ENCODE results near the gene C1GALT1C1. TPM values are rescaled to one million over a fixed set of nuclear protein-coding genes. Genes with fewer than 3 reads are reported as not detected.

The C1GALT1C1 gene
- total RNA-seq, 1 donor from 2014 or later = 16.2 TPM

GRCh38 chrX:120647127-120647526 is 17.3 kb upstream of the C1GALT1C1 start:
- peaks cover 3% of the 10 kb centered on the region for H3K9me3 Mint-ChIP-seq (ENCODE audit: low read depth)
- no peak overlapping the region for H3K27ac Mint-ChIP-seq (ENCODE audit: unreplicated experiment)
- DNase-seq (ENCODE audit: low spot score) = no peak
- no peak overlapping the region for H3K4me3 Mint-ChIP-seq (ENCODE audit: unreplicated experiment)
- no peaks in the 10 kb centered on the region for H3K36me3 Mint-ChIP-seq (ENCODE audit: low read depth)
- H3K27me3 Mint-ChIP-seq (ENCODE audit: low read depth) = no peaks in the 10 kb centered on the region
- no peak for TF ChIP-seq CTCF (IDR thresholded peaks at IDR 0.05)
- peaks cover 7% of the 10 kb centered on the region for H3K4me1 Mint-ChIP-seq (ENCODE audit: low read depth)

- Mint-ChIP-seq H3K4me1 (ENCODE audit: low read depth) (peaks cover 7% of the 10 kb centered on the region), H3K36me3 (ENCODE audit: low read depth) (no peaks in the 10 kb centered on the region), H3K27ac (ENCODE audit: unreplicated experiment) (no peak overlapping the region), H3K9me3 (ENCODE audit: low read depth) (peaks cover 3% of the 10 kb centered on the region), H3K27me3 (ENCODE audit: low read depth) (no peaks in the 10 kb centered on the region), H3K4me3 (ENCODE audit: unreplicated experiment) (no peak overlapping the region)
- no peak for DNase-seq (ENCODE audit: low spot score)
- no peak for TF ChIP-seq CTCF (IDR thresholded peaks at IDR 0.05)
These were observed 13.0 kb upstream of the C1GALT1C1 start for GRCh38 chrX:120642871-120643270.

GRCh38 chrX:120638619-120639018 is 8.8 kb upstream of the C1GALT1C1 start:
- H3K4me1 Mint-ChIP-seq (ENCODE audit: low read depth) = no peaks in the 10 kb centered on the region
- H3K36me3 Mint-ChIP-seq (ENCODE audit: low read depth) = no peaks in the 10 kb centered on the region
- no peak overlapping the region for H3K4me3 Mint-ChIP-seq (ENCODE audit: unreplicated experiment)
- H3K27me3 Mint-ChIP-seq (ENCODE audit: low read depth) = no peaks in the 10 kb centered on the region
- no peak overlapping the region for H3K27ac Mint-ChIP-seq (ENCODE audit: unreplicated experiment)
- TF ChIP-seq CTCF (IDR thresholded peaks at IDR 0.05) = no peak
- H3K9me3 Mint-ChIP-seq (ENCODE audit: low read depth) = no peaks in the 10 kb centered on the region
- no peak for DNase-seq (ENCODE audit: low spot score)

GRCh38 chrX:120625371-120625770 is 4.5 kb downstream of the C1GALT1C1 start:
- no peaks in the 10 kb centered on the region for H3K36me3 Mint-ChIP-seq (ENCODE audit: low read depth)
- no peak overlapping the region for H3K27ac Mint-ChIP-seq (ENCODE audit: unreplicated experiment)
- H3K4me1 Mint-ChIP-seq (ENCODE audit: low read depth) = peaks cover 2% of the 10 kb centered on the region
- H3K27me3 Mint-ChIP-seq (ENCODE audit: low read depth) = no peaks in the 10 kb centered on the region
- H3K4me3 Mint-ChIP-seq (ENCODE audit: unreplicated experiment) = no peak overlapping the region
- DNase-seq (ENCODE audit: low spot score) = no peak
- TF ChIP-seq CTCF (IDR thresholded peaks at IDR 0.05) = no peak
- peaks cover 4% of the 10 kb centered on the region for H3K9me3 Mint-ChIP-seq (ENCODE audit: low read depth)

- Mint-ChIP-seq H3K9me3 (ENCODE audit: low read depth) (peaks cover 8% of the 10 kb centered on the region), H3K4me1 (ENCODE audit: low read depth) (no peaks in the 10 kb centered on the region), H3K36me3 (ENCODE audit: low read depth) (peaks cover 4% of the 10 kb centered on the region), H3K27ac (ENCODE audit: unreplicated experiment) (no peak overlapping the region), H3K27me3 (ENCODE audit: low read depth) (no peaks in the 10 kb centered on the region), H3K4me3 (ENCODE audit: unreplicated experiment) (no peak overlapping the region)
- no peak for TF ChIP-seq CTCF (IDR thresholded peaks at IDR 0.05)
- DNase-seq (ENCODE audit: low spot score) = no peak
These were observed 11.7 kb downstream of the C1GALT1C1 start for GRCh38 chrX:120617996-120618630.

All from chondrocyte (in vitro differentiated cells).